Bronchial epithelial cell (primary cell): Measurements from ENCODE around the gene ADAMTS12. TPM values are rescaled to one million over a fixed set of nuclear protein-coding genes. Genes with fewer than 3 reads are reported as not detected.

Source experiments
- DNase-seq: peaks from one replicate; pipeline ENCODE4 v3.0.0-alpha.2; 2010; ENCODE audit warnings: low read depth
- FAIRE-seq: peaks from 2 replicates; lab custom pipeline; 2011; peaks lifted over from hg19 to GRCh38; lab: Jason Lieb, UNC
- H3K27me3 ChIP-seq: 2 replicates; pipeline ENCODE4 v1.5.1; 2011; ENCODE audit warnings: low read length; ENCODE audit not compliant: control insufficient read depth, insufficient read depth
- H3K36me3 ChIP-seq: 2 replicates; pipeline ENCODE4 v1.5.1; 2011; ENCODE audit warnings: low read length; ENCODE audit not compliant: control insufficient read depth, insufficient read depth
- H3K4me3 ChIP-seq: 2 replicates; pipeline ENCODE4 v1.5.1; 2011; ENCODE audit warnings: mild to moderate bottlenecking, low read depth, low read length, control low read depth
- total RNA-seq: library from RNA; depleted of rRNA; stranded (reverse); fragments of >200 nt; gene quantifications from 2 replicates; pipeline ENCODE4 v1.2.1, GENCODE V29; 2014
- TF ChIP-seq, protein P1 (sequence below): IDR thresholded peaks from 2 replicates; pipeline ENCODE4 v1.5.1; 2011; ENCODE audit warnings: mild to moderate bottlenecking, moderate library complexity, low read length, control low read depth, inconsistent platforms; ENCODE audit not compliant: insufficient read depth, severe bottlenecking

Gene ADAMTS12
- total RNA-seq, 1 donor from 2014 or later = 0.26 TPM

DNA sequence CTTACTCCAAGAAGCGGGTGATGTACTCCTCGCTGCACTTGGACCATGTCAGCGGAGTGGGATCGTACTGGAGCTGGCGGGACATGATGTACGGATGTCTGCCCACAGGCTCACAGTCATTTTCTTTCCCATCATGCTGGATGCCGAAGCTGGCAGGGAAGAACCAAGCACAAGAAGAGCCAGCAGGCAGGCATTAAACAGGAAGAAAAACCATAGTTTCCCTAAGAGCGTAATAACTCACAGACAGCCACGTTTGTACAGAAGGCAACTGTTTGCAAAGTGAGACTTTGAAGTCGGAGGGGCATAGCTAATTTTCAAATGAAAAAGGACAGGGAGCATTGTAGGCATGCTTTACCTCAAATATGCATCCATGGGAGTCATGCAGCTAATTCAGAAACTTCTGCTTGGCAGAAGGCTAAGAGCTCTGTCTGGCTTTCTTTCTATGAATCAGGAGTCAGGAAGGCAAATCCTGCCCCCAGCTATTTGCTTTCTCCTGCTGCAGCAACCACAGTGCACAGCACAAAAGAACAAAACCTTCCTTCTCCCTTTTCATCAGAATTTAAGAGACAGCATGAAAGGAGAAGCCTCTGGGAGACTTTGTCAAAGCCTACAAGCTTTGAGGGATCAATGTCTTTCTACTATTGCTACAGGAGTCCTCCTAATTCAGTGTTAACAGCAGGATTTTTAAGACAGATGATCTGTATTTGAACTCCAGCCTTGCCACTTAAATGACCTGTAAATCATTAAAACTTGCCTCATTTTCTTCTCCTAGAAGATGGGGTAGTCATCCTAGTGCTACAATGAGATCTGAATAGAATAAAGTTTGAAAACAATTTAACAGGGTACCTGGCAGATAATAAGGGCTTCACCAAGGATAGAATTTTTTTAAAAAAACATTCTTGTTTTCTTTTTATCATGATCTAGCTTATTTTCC is 242.0 kb downstream of the ADAMTS12 start:
- DNase-seq (peak; percentile 54), FAIRE-seq (no peak)
- TF ChIP-seq, protein P1, sequence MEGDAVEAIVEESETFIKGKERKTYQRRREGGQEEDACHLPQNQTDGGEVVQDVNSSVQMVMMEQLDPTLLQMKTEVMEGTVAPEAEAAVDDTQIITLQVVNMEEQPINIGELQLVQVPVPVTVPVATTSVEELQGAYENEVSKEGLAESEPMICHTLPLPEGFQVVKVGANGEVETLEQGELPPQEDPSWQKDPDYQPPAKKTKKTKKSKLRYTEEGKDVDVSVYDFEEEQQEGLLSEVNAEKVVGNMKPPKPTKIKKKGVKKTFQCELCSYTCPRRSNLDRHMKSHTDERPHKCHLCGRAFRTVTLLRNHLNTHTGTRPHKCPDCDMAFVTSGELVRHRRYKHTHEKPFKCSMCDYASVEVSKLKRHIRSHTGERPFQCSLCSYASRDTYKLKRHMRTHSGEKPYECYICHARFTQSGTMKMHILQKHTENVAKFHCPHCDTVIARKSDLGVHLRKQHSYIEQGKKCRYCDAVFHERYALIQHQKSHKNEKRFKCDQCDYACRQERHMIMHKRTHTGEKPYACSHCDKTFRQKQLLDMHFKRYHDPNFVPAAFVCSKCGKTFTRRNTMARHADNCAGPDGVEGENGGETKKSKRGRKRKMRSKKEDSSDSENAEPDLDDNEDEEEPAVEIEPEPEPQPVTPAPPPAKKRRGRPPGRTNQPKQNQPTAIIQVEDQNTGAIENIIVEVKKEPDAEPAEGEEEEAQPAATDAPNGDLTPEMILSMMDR = no peak
- H3K4me3 ChIP-seq = no peak overlapping the region
- H3K36me3 ChIP-seq = no peaks in the 10 kb centered on the region
- no peaks in the 10 kb centered on the region for H3K27me3 ChIP-seq

GRCh38 chr5:33641744-33642505 is 249.9 kb downstream of the ADAMTS12 start:
- DNase-seq (peak; percentile 4), FAIRE-seq (peak; percentile 36)
- no peaks in the 10 kb centered on the region for H3K36me3 ChIP-seq
- H3K4me3 ChIP-seq = no peak overlapping the region
- TF ChIP-seq, protein P1 = no peak
- H3K27me3 ChIP-seq = no peaks in the 10 kb centered on the region

DNA sequence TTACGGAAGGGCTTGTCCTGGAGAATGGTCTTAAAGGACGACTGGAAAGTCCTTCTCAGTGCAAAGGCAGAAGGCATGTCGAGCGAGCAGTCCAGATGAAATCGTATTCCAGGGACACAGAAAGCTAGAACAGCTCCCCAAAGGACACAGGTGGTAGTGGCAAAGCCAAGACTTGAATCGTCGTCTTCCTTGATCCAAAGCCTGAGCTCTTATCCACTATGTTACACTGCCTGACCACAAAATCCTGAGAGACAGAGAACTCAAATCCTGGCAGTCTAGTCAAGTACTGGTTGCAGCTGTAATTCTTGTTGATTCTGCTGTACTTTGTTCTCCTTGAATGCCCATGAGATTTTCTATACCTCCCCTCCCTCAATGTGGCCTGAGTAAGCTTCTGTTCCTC is 252.3 kb downstream of the ADAMTS12 start:
- TF ChIP-seq, protein P1 = no peak
- no peak for DNase-seq
- Histone ChIP-seq H3K36me3 (no peaks in the 10 kb centered on the region), H3K27me3 (no peaks in the 10 kb centered on the region), H3K4me3 (no peak overlapping the region)
- FAIRE-seq = peak; percentile 83

- TF ChIP-seq, protein P1 = no peak
- DNase-seq = no peak
- Histone ChIP-seq H3K27me3 (no peaks in the 10 kb centered on the region), H3K4me3 (no peak overlapping the region), H3K36me3 (no peaks in the 10 kb centered on the region)
- no peak for FAIRE-seq
These were observed 254.8 kb downstream of the ADAMTS12 start for GRCh38 chr5:33637011-33637410.

- no peak overlapping the region for H3K4me3 ChIP-seq
- DNase-seq = no peak
- FAIRE-seq = no peak
- TF ChIP-seq, protein P1 = no peak
- H3K27me3 ChIP-seq = no peaks in the 10 kb centered on the region
- no peaks in the 10 kb centered on the region for H3K36me3 ChIP-seq
These were observed 256.2 kb downstream of the ADAMTS12 start for GRCh38 chr5:33635582-33635981.
